ENCODE data around the gene DAAM2. TPM values are rescaled to one million over a fixed set of nuclear protein-coding genes. Genes with fewer than 3 reads are reported as not detected.

The DAAM2 gene
- total and polyA plus RNA-seq, 9 of the 15 experiments (the other 6 are each of a cell fraction or from before 2014, with no cell fraction given): 0.01 to 0.07 TPM; not detected in 7

DNA sequence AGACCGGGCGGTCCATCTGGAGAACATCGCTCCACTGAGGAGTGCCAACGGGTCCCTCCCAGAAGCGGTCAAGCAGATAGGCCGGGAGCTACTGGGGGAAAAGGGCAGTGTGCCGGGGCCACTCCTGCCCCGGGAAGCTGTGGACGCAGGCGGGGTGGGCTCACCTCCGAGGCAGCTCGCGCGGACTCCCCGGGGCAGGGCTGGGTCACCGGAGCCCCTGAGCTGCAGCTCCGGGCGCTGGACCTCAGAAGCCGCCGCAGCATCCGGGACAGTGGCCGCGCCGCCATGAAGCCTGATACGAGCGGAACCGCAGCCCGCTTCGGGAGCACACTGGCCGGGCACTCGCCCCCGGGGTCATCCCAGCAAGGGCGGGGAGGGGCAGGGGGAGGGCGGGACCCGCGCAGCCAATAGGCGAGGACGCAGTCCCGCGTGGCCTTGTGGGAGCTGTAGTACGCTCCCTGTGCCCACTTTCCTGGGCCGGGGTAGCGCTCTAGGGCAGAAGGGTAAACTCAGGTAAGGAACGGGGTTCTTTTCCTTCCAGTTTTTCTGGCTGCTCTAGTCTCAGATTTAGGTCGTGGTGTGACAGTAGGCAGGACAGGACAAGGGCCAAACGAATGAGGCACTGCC, 142.1 kb downstream of the DAAM2 start, which contains the start of gene MOCS1 (continued):
- TF ChIP-seq, protein P1, sequence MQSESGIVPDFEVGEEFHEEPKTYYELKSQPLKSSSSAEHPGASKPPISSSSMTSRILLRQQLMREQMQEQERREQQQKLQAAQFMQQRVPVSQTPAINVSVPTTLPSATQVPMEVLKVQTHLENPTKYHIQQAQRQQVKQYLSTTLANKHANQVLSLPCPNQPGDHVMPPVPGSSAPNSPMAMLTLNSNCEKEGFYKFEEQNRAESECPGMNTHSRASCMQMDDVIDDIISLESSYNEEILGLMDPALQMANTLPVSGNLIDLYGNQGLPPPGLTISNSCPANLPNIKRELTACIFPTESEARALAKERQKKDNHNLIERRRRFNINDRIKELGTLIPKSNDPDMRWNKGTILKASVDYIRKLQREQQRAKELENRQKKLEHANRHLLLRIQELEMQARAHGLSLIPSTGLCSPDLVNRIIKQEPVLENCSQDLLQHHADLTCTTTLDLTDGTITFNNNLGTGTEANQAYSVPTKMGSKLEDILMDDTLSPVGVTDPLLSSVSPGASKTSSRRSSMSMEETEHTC (IDR thresholded peaks at IDR 0.05): no peak
- TF ChIP-seq MAZ (CRISPR knock-in tag; conservative IDR thresholded peaks at IDR 0.05 in 1 of 2, IDR thresholded peaks at IDR 0.05 in 1 of 2): peak; percentile 81
- no peak for TF ChIP-seq CREB1 (IDR thresholded peaks at IDR 0.05)
- TF ChIP-seq CREB1 (CRISPR knock-in tag; IDR thresholded peaks at IDR 0.05): peak; percentile 50; the same call in 1 of the 2 replicates
- TF ChIP-seq HOMEZ (CRISPR knock-in tag; IDR thresholded peaks at IDR 0.05): 0 out of 2 replicates have a peak, but pooled peaks have one; percentile 42
- no peak for TF ChIP-seq PYGO2 (tag; IDR thresholded peaks at IDR 0.05)
- TF ChIP-seq, protein P2, sequence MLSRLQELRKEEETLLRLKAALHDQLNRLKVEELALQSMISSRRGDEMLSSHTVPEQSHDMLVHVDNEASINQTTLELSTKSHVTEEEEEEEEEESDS (CRISPR knock-in tag; IDR thresholded peaks at IDR 0.05): no peak
- TF ChIP-seq CREB5 (CRISPR knock-in tag; IDR thresholded peaks at IDR 0.05): no peak
- TF ChIP-seq ZBTB7A (IDR thresholded peaks at IDR 0.05; ENCODE audit: borderline replicate concordance, control insufficient read depth, low read depth, low read length): 0 out of 2 replicates have a peak, but pooled peaks have one; percentile 24
- TF ChIP-seq ETV5 (CRISPR knock-in tag; IDR thresholded peaks at IDR 0.05; ENCODE audit: low read depth): peak; percentile 71; the same call in 1 of the 2 replicates
- TF ChIP-seq, protein P3, sequence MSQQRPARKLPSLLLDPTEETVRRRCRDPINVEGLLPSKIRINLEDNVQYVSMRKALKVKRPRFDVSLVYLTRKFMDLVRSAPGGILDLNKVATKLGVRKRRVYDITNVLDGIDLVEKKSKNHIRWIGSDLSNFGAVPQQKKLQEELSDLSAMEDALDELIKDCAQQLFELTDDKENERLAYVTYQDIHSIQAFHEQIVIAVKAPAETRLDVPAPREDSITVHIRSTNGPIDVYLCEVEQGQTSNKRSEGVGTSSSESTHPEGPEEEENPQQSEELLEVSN (IDR thresholded peaks at IDR 0.05; ENCODE audit: borderline replicate concordance in 1 of 2, extremely low read depth in 1 of 2, insufficient read depth in 1 of 2, insufficient read length in 1 of 2, low read depth in 1 of 2, low read length in 1 of 2, poor library complexity in 1 of 2, severe bottlenecking in 1 of 2): peak in 1 of 2 experiments; percentile 43
- no peak for TF ChIP-seq BRD4 (IDR thresholded peaks at IDR 0.05)
- TF ChIP-seq DDX20 (tag; IDR thresholded peaks at IDR 0.05; ENCODE audit: low read depth): no peak
- TF ChIP-seq MYC (IDR thresholded peaks at IDR 0.05; ENCODE audit: low read depth, low read length): 0 out of 2 replicates have a peak, but pooled peaks have one; percentile 28
- TF ChIP-seq MYC (CRISPR knock-in tag; IDR thresholded peaks at IDR 0.05; ENCODE audit: borderline replicate concordance, low read depth): no peak
- 0 out of 2 replicates have a peak, but pooled peaks have one; percentile 10 for TF ChIP-seq ELF2 (CRISPR knock-in tag; IDR thresholded peaks at IDR 0.05)
- no peak for TF ChIP-seq ZNF584 (CRISPR knock-in tag; IDR thresholded peaks at IDR 0.05; ENCODE audit: low read depth)
- no peak for TF ChIP-seq BCOR (IDR thresholded peaks at IDR 0.05)
- TF ChIP-seq CTBP1 (IDR thresholded peaks at IDR 0.05; ENCODE audit: borderline replicate concordance): 0 out of 2 replicates have a peak, but pooled peaks have one; percentile 30
- TF ChIP-seq PHF8 (IDR thresholded peaks at IDR 0.05; ENCODE audit: borderline replicate concordance, low read length): peak; percentile 49; the same call in 1 of the 2 replicates
- peak in 2 of 3 experiments; percentile 40 to 60 for TF ChIP-seq YY1 (IDR thresholded peaks at IDR 0.05; ENCODE audit: borderline replicate concordance in 1 of 3, control insufficient read depth in 1 of 3, extremely low read depth in 1 of 3, insufficient read depth in 3 of 3, insufficient read length in 1 of 3, insufficient replicate concordance in 2 of 3, low read depth in 1 of 3, low read length in 2 of 3)
